Sigmoid colon (tissue), 7 donors: ENCODE data around the gene CRTAC1. TPM values are rescaled to one million over a fixed set of nuclear protein-coding genes. Genes with fewer than 3 reads are reported as not detected.

ENCODE experiments used
- DNase-seq: peaks from one replicate; pipeline ENCODE4 v3.0.0-alpha.2; 2019
- H3K27ac ChIP-seq, 4 donors: fragments of 200-600 bp; sonication (generic); one replicate each; pipeline ENCODE4 v1.5.1; 2016 to 2019; ENCODE audit warnings: mild to moderate bottlenecking in 1 of 4
- H3K27me3 ChIP-seq, 3 donors: fragments of 200-600 bp; sonication (generic); one replicate each; pipeline ENCODE4 v1.5.1; 2019; ENCODE audit warnings: mild to moderate bottlenecking in 1 of 3
- H3K36me3 ChIP-seq, 4 donors: fragments of 200-600 bp; sonication (generic); one replicate each; pipeline ENCODE4 v1.5.1; 2016 to 2019
- H3K4me1 ChIP-seq, 4 donors: fragments of 200-600 bp; sonication (generic); one replicate each; pipeline ENCODE4 v1.5.1; 2017 to 2019
- H3K4me3 ChIP-seq, 4 donors: fragments of 200-600 bp; sonication (generic); one replicate each; pipeline ENCODE4 v1.5.1; 2017 to 2019; ENCODE audit warnings: mild to moderate bottlenecking in 2 of 4, moderate library complexity in 1 of 4
- H3K9me3 ChIP-seq, 4 donors: fragments of 200-600 bp in 3 of 4; sonication (generic) in 3 of 4; one replicate each; pipeline versions ENCODE4 v1.5.1 to v1.6.1; 2013 to 2019
- CTCF ChIP-seq, 4 experiments: fragments of 450-650 bp in 3 of 4; fragments of 200-600 bp in 1 of 4; IDR thresholded peaks; one replicate each; pipeline ENCODE4 v1.5.1; 2016 to 2019; ENCODE audit warnings: antibody characterized with exemption in 4 of 4, mild to moderate bottlenecking in 3 of 4, moderate library complexity in 2 of 4
- EP300 ChIP-seq, 4 donors: sonication (generic); formaldehyde crosslinking; IDR thresholded peaks; one replicate each; pipeline ENCODE4 v1.6.1; 2017; ENCODE audit warnings: antibody characterized with exemption in 4 of 4
- POLR2A ChIP-seq, 2 donors: fragments of 450-650 bp; IDR thresholded peaks; one replicate each; pipeline ENCODE4 v1.6.1; 2016; ENCODE audit warnings: antibody characterized with exemption in 2 of 2, mild to moderate bottlenecking in 2 of 2, moderate library complexity in 2 of 2
- POLR2AphosphoS5 ChIP-seq, 4 donors: sonication (generic); formaldehyde crosslinking; IDR thresholded peaks; one replicate each; pipeline ENCODE4 v1.6.1; 2017; ENCODE audit warnings: antibody characterized with exemption in 4 of 4
- WGBS, 2 donors: extraction: QIAGEN DNeasy Blood & Tissue Kit; methylation state at CpG; one replicate each; pipeline ENCODE4 v1.1.7; 2013; 5-methylcytosine and 5-hydroxymethylcytosine counted together
- intact Hi-C: fragments of 100-400 bp; cut with DNase I; formaldehyde crosslinking; loops from one replicate; pipeline ENCODE4 v1.15.1; 2023
- polyA plus RNA-seq, 3 donors: library from polyadenylated mRNA; stranded (reverse); fragments of 200-250 nt; gene quantifications; one replicate each; pipeline ENCODE4 v1.2.3, GENCODE V29; 2013
- total RNA-seq, 4 donors: library from RNA; depleted of rRNA; stranded (reverse); fragments of >200 nt; gene quantifications; one replicate each; pipeline ENCODE4 v1.1.0, GENCODE V29; 2016
- donor health status: healthy with polysubstance abuse.
- donor health status: Bipolar disorder and iron deficiency.
- donor health status: healthy.

CRTAC1 gene
- total and polyA plus RNA-seq, 7 donors = 1.2 to 6.4 (median 2.6) TPM; not detected in 1

- Histone ChIP-seq H3K36me3 (no peaks in the 10 kb centered on the region), H3K9me3 (no peaks in the 10 kb centered on the region), H3K4me1 (peaks cover 0 to 15% (median 13%) of the 10 kb centered on the region in 4 donors), H3K27me3 (peaks cover 31 to 74% (median 46%) of the 10 kb centered on the region in 3 donors), H3K27ac (no peak overlapping the region), H3K4me3 (no peak overlapping the region)
- TF ChIP-seq POLR2A (IDR thresholded peaks at IDR 0.05) (no peak), POLR2AphosphoS5 (IDR thresholded peaks at IDR 0.05) (no peak), CTCF (IDR thresholded peaks at IDR 0.05) (no peak), EP300 (IDR thresholded peaks at IDR 0.05) (no peak)
- intact Hi-C loops = no loop called here
- WGBS, 2 donors = 68 to 79% methylated on average over 7 of the region's 7 CpGs
- DNase-seq = no peak
Observed at GRCh38 chr10:97851341-97852001, 178.9 kb downstream of the CRTAC1 start.

- Histone ChIP-seq H3K27ac (no peak overlapping the region), H3K4me1 (peaks cover 0 to 15% (median 13%) of the 10 kb centered on the region in 4 donors), H3K4me3 (peak overlapping the region in 3 of 4 donors; percentile 45 to 53 (median 52)), H3K36me3 (no peaks in the 10 kb centered on the region), H3K27me3 (peaks cover 31 to 69% (median 46%) of the 10 kb centered on the region in 3 donors), H3K9me3 (no peaks in the 10 kb centered on the region)
- WGBS, 2 donors = 8 to 14% methylated on average over 13 of the region's 13 CpGs
- no peak for DNase-seq
- TF ChIP-seq EP300 (IDR thresholded peaks at IDR 0.05) (no peak), POLR2A (IDR thresholded peaks at IDR 0.05) (no peak), CTCF (IDR thresholded peaks at IDR 0.05) (no peak), POLR2AphosphoS5 (IDR thresholded peaks at IDR 0.05) (no peak)
- intact Hi-C loops = no loop called here
Observed at GRCh38 chr10:97850446-97850845, 180.0 kb downstream of the CRTAC1 start.

- intact Hi-C loops = no loop called here
- WGBS, 2 donors = 1% methylated on average over 87 of the region's 87 CpGs
- H3K27me3 ChIP-seq = peaks cover 31 to 65% (median 46%) of the 10 kb centered on the region in 3 donors
- H3K27ac ChIP-seq = no peak within 1 kb of the TSS
- peak within 1 kb of the TSS in 3 of 4 donors; percentile 45 to 53 (median 52) for H3K4me3 ChIP-seq
- H3K9me3 ChIP-seq = no peaks in the 10 kb centered on the region
- DNase-seq = no peak
- H3K4me1 ChIP-seq = peaks cover 0 to 15% (median 13%) of the 10 kb centered on the region in 4 donors
- TF ChIP-seq POLR2A (IDR thresholded peaks at IDR 0.05) (no peak), EP300 (IDR thresholded peaks at IDR 0.05) (no peak), CTCF (IDR thresholded peaks at IDR 0.05) (no peak), POLR2AphosphoS5 (IDR thresholded peaks at IDR 0.05) (no peak)
- no peaks in the 10 kb centered on the region for H3K36me3 ChIP-seq
Observed at GRCh38 chr10:97849687-97850402, 180.6 kb downstream of the CRTAC1 start, which contains the start of gene GOLGA7B. GOLGA7B (plus strand) TSS chr10:97849843; CDS start chr10:97850304, 461 bp downstream.

GRCh38 chr10:97849103-97849686 lies 181.2 kb downstream of the CRTAC1 start:
- intact Hi-C loops = no loop called here
- no peak overlapping the region for H3K27ac ChIP-seq
- WGBS, 2 donors = 2 to 4% methylated on average over 16 of the region's 16 CpGs
- TF ChIP-seq CTCF (IDR thresholded peaks at IDR 0.05) (no peak), POLR2A (IDR thresholded peaks at IDR 0.05) (no peak), EP300 (IDR thresholded peaks at IDR 0.05) (no peak), POLR2AphosphoS5 (IDR thresholded peaks at IDR 0.05) (no peak)
- no peaks in the 10 kb centered on the region for H3K9me3 ChIP-seq
- peaks cover 31 to 58% (median 41%) of the 10 kb centered on the region in 3 donors for H3K27me3 ChIP-seq
- DNase-seq = no peak
- H3K36me3 ChIP-seq = no peaks in the 10 kb centered on the region
- H3K4me3 ChIP-seq = peak overlapping the region in 3 of 4 donors; percentile 45 to 53 (median 52)
- peaks cover 0 to 15% (median 13%) of the 10 kb centered on the region in 4 donors for H3K4me1 ChIP-seq
